IPS-18a (cell line): ENCODE measurements around the gene SLAMF7.

Experiments
- H3K27ac ChIP-seq: one replicate; pipeline ENCODE4 v1.5.1; 2013; ENCODE audit warnings: low read length
- H3K27me3 ChIP-seq: one replicate; pipeline ENCODE4 v1.6.1; 2013; ENCODE audit warnings: mild to moderate bottlenecking, low read length; ENCODE audit not compliant: control insufficient read depth, insufficient read depth
- H3K36me3 ChIP-seq: one replicate; pipeline ENCODE4 v1.6.1; 2013; ENCODE audit warnings: low read depth, low read length; ENCODE audit not compliant: control insufficient read depth
- H3K4me1 ChIP-seq: one replicate; pipeline ENCODE4 v1.6.1; 2013; ENCODE audit warnings: low read depth, low read length; ENCODE audit not compliant: control insufficient read depth
- H3K4me3 ChIP-seq: one replicate; pipeline ENCODE4 v1.5.1; 2013; ENCODE audit warnings: low read length
- H3K9ac ChIP-seq: one replicate; pipeline ENCODE4 v1.6.1; 2013; ENCODE audit warnings: mild to moderate bottlenecking, low read length, moderate library complexity
- H3K9me3 ChIP-seq: one replicate; pipeline ENCODE4 v1.6.1; 2013; ENCODE audit warnings: low read depth, low read length; ENCODE audit not compliant: control insufficient read depth

The SLAMF7 gene

GRCh38 chr1:160740133-160740688 is 1.2 kb downstream of the SLAMF7 start:
- Histone ChIP-seq H3K36me3 (no peaks in the 10 kb centered on the region), H3K4me1 (no peaks in the 10 kb centered on the region), H3K9me3 (no peaks in the 10 kb centered on the region), H3K27me3 (no peaks in the 10 kb centered on the region), H3K27ac (no peak overlapping the region), H3K4me3 (no peak overlapping the region), H3K9ac (no peak overlapping the region)

DNA sequence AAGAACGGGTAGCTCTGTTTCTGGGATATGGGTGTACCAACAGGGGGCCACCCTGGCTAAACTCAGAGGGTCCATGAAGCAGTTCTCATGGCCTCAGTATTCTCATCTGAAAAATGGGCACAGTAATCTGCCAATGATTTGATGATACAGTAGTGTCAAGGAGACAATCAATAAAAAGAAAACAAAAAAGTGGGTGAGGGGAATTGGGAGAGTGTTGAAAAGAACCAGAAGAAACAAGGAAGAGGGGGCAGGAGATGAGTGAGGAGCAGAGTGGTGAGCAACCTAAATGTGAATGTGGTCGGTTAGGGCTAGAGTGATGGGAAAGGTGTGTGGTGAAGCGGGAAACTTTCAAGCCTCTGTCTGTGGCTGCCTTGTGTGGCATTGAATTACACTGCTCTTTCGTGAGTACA is 2.0 kb downstream of the SLAMF7 start:
- H3K27ac ChIP-seq: no peak overlapping the region
- H3K4me1 ChIP-seq: no peaks in the 10 kb centered on the region
- H3K27me3 ChIP-seq: no peaks in the 10 kb centered on the region
- no peaks in the 10 kb centered on the region for H3K9me3 ChIP-seq
- H3K9ac ChIP-seq: no peak overlapping the region
- H3K4me3 ChIP-seq: no peak overlapping the region
- H3K36me3 ChIP-seq: no peaks in the 10 kb centered on the region

DNA sequence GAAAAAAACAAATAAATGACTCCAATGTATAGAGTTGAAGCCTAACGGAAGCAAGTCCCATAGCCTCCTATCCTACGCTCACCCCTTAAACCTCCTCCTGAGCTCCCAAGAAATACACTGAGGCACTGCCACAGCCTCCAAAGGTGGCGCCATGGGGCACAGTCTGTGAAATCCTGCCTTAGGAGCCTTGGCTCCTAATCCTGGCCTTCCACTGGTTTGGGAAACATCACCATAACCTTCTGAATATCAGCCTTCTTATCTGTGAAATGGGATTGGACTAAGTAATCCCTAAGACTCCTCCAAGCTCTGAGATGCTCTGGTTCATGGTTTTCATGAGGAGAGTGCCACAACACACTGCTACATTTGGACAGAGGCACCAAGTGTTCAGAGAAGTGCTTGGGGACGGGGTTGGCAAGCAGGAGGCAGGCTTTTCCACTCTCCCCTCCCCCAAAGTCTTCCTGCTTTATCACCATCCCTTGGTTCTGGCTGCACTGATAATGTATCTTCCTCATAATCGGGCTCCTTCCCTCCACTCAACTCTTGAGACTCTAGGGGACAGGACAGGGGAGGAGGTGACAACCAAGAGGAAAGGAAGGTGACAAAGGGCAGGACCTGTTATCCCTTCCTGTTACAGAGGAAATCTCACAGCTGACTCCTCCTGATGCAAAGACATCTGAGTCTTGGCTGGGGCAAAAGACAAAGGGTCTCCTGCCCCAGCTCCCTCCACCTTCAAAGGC is 2.7 kb downstream of the SLAMF7 start:
- Histone ChIP-seq H3K4me1 (peaks cover 5% of the 10 kb centered on the region), H3K27ac (no peak overlapping the region), H3K9me3 (no peaks in the 10 kb centered on the region), H3K4me3 (no peak overlapping the region), H3K27me3 (no peaks in the 10 kb centered on the region), H3K36me3 (no peaks in the 10 kb centered on the region), H3K9ac (no peak overlapping the region)

DNA sequence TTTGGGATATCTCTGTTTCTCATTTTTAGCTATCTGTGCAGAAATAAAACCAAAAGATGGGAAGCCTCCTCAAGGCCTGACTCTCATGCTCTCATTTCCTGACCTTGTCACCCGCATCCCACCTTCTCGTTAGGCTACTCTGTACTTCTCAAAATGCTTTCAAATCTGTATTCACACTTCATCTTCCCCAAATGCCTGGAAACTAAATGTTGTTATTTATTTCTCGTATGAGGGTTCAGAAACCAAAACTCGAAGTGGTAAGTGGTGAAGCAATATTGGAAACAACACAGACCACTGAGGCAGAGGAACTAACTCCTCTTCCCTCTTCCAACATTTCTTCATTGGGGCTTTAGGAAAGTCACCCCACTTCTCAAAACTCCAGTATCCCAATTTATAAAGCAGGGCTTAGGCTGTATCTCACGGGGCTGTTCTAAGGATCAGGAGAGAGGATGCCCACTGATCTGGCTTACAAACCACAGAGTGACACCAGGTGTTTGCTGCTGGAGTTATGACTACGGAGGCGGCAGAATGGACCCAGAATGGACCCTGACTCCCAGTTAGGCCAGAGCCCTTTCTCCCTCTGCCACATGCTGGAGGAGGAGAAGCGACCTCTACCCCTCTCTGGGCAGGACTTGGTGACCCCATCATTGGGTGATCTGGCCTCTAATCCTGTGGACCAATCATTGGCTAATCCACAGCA is 3.5 kb downstream of the SLAMF7 start:
- no peaks in the 10 kb centered on the region for H3K27me3 ChIP-seq
- no peaks in the 10 kb centered on the region for H3K36me3 ChIP-seq
- H3K4me1 ChIP-seq: peaks cover 5% of the 10 kb centered on the region
- H3K4me3 ChIP-seq: no peak overlapping the region
- H3K27ac ChIP-seq: no peak overlapping the region
- no peaks in the 10 kb centered on the region for H3K9me3 ChIP-seq
- H3K9ac ChIP-seq: no peak overlapping the region

DNA sequence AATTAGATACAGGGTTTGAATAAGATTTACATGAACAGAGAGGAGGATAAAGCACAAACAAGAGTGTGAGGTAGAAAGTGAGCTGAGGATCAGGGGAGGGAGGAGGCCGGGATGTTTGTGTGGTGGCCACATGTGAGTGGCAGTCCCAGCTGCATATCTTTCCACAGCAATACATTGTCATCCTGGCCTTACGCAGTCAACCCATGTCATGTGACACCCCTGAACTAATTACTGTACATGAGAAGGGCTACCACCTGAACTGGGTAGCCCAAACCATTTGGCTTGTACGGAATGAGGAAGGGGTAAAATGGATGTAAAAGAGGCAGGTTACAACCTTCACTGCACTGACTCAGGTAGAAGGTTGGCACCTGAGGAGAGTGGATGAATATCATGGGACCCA is 4.2 kb downstream of the SLAMF7 start:
- H3K4me1 ChIP-seq: peaks cover 5% of the 10 kb centered on the region
- no peak overlapping the region for H3K9ac ChIP-seq

DNA sequence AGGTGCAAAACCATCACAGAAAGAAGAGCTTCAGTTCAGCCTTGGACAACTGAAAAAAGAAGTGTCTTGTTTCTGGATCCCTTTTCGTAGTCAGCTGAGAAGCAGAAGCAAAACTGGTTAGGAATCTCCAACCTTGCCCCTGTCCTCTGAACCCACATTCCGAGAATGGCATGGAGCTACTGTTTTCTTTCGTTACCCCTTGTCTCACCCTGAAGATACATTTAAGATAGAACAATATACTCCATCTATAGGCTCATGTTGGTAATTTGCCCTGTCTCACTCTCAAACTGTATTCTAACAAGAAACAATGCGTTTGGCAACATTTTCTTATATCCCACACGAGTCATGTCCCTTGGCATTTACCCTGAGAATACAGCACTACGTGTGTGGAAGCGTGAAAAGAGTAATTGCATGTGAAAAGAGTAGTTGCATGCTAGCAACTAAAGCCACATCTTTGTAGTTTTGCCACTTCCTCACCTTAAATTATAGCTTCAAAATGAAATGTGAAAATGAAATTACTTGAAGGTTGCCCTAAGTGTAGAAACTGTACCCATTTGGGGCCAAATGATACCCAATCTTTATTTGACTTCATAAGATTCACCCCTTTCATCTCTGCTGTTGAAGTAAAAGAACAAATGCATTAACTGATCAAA is 5.3 kb downstream of the SLAMF7 start:
- no peaks in the 10 kb centered on the region for H3K9me3 ChIP-seq
- H3K36me3 ChIP-seq: no peaks in the 10 kb centered on the region
- no peak overlapping the region for H3K27ac ChIP-seq
- peaks cover 5% of the 10 kb centered on the region for H3K4me1 ChIP-seq
- no peak overlapping the region for H3K9ac ChIP-seq
- H3K27me3 ChIP-seq: no peaks in the 10 kb centered on the region
- no peak overlapping the region for H3K4me3 ChIP-seq

More for the DNA sequence above, 4.2 kb downstream of the SLAMF7 start:
- Histone ChIP-seq H3K36me3 (no peaks in the 10 kb centered on the region), H3K27ac (no peak overlapping the region), H3K27me3 (no peaks in the 10 kb centered on the region), H3K4me3 (no peak overlapping the region), H3K9me3 (no peaks in the 10 kb centered on the region)

DNA sequence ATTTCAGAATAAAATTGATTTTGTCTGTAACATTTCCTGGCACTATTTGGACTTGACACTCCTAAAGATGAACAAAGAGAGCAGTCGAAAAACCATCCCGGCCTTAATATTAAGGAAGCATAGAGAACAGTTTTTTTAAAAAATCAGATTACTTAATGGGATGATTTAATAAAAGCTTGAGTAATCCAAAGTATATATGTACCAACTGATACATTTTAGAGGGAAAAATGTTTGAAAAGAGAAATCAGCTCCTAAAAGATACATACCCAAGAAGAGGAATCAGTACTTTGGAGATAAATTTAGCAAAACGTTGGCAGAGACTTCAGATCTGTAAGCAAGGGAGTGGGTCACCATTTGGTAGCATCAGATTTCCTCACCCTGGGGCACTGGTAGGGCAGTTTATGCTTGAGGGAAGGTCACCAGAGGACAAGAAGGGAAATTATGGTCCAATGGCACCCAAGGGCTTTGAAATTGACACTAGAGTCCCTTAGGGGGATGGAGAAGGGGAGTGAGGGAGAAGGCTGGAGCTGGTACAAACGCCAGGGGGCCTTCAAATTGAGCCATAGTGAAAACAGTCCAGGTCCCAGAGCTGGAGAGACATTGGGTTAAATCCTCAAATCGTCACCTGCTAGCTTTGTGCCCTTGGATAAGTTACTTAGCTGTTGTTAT is 5.9 kb downstream of the SLAMF7 start:
- no peaks in the 10 kb centered on the region for H3K9me3 ChIP-seq
- no peak overlapping the region for H3K4me3 ChIP-seq
- H3K9ac ChIP-seq: no peak overlapping the region
- no peaks in the 10 kb centered on the region for H3K27me3 ChIP-seq
- no peak overlapping the region for H3K27ac ChIP-seq
- no peaks in the 10 kb centered on the region for H3K36me3 ChIP-seq
- peaks cover 5% of the 10 kb centered on the region for H3K4me1 ChIP-seq

GRCh38 chr1:160745551-160745950 is 6.5 kb downstream of the SLAMF7 start:
- H3K9ac ChIP-seq: no peak overlapping the region
- no peaks in the 10 kb centered on the region for H3K27me3 ChIP-seq
- no peak overlapping the region for H3K4me3 ChIP-seq
- H3K27ac ChIP-seq: no peak overlapping the region
- H3K9me3 ChIP-seq: no peaks in the 10 kb centered on the region
- no peaks in the 10 kb centered on the region for H3K36me3 ChIP-seq
- H3K4me1 ChIP-seq: peaks cover 5% of the 10 kb centered on the region

DNA sequence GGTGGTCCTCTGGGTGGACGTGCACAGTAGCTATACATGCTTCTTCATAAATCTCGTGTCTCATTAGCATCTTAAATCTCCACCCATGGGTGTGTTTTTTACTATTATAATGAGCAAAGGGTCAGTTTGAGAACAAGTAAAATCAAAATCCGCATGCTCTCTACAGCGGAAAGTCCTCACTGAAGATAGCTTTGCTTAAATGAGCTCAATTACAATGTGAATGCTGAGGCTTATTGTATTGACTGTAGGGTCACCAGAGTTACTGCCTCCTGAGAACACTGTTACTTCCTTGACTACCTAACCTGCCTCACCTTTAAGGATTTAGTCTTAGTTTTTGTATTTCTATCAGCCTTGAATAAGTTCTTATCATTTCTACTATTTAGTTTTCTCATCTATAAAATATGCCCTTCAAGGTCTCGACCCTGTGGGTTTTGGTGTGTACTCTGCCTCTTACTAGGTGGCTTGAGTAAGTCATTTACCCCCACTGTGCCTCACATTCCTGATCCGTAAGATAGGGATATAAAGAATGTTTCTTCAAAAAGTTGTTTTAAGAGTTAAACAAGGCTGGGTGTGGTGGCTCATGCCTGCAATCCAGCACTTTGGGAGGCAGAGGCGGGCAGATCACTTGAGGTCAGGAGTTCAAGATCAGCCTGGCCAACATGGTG is 7.9 kb downstream of the SLAMF7 start:
- Histone ChIP-seq H3K4me3 (no peak overlapping the region), H3K27me3 (no peaks in the 10 kb centered on the region), H3K4me1 (peaks cover 5% of the 10 kb centered on the region), H3K27ac (no peak overlapping the region), H3K9ac (no peak overlapping the region), H3K9me3 (no peaks in the 10 kb centered on the region), H3K36me3 (no peaks in the 10 kb centered on the region)

GRCh38 chr1:160747717-160748116 is 8.7 kb downstream of the SLAMF7 start:
- no peaks in the 10 kb centered on the region for H3K36me3 ChIP-seq
- no peak overlapping the region for H3K9ac ChIP-seq
- no peak overlapping the region for H3K27ac ChIP-seq
- no peaks in the 10 kb centered on the region for H3K27me3 ChIP-seq
- H3K4me1 ChIP-seq: peaks cover 5% of the 10 kb centered on the region
- H3K9me3 ChIP-seq: no peaks in the 10 kb centered on the region
- H3K4me3 ChIP-seq: no peak overlapping the region
